ENCODE data around the gene CENATAC.

GRCh38 chr11:119000906-119001305, 3.0 kb downstream of the CENATAC start:
- TF ChIP-seq CTCF (conservative IDR thresholded peaks at IDR 0.05; ENCODE audit: low read length) (no peak), EZH2phosphoT487 (IDR thresholded peaks at IDR 0.05; ENCODE audit: borderline replicate concordance, low read depth, low read length) (no peak)
